GM13976 (cell line): ENCODE data around the gene VCX3B.
"Not testable (repeated sequence)": the region's sequence is repeated elsewhere in the genome, so short reads cannot be mapped to it uniquely, and the experiment has no call there.

Source experiments
- DNase-seq: peaks from one replicate; pipeline ENCODE4 v3.0.0; 2012; ENCODE audit warnings: low spot score
- in situ Hi-C: fragments of 300-500 bp; cut with MboI; formaldehyde crosslinking; loops from one replicate; pipeline ENCODE4 v1.12.0; 2022; ENCODE audit warnings: low sequenced_read_pairs, mixed read lengths, inconsistent platforms; ENCODE audit not compliant: unreplicated experiment
- TF ChIP-seq, protein P1 (sequence below): IDR thresholded peaks from 2 replicates; pipeline ENCODE4 v1.5.1; 2012; ENCODE audit warnings: borderline replicate concordance, mild to moderate bottlenecking; ENCODE audit not compliant: insufficient read depth; ENCODE audit errors: extremely low read depth, missing control alignments, control extremely low read depth

The VCX3B gene

DNA sequence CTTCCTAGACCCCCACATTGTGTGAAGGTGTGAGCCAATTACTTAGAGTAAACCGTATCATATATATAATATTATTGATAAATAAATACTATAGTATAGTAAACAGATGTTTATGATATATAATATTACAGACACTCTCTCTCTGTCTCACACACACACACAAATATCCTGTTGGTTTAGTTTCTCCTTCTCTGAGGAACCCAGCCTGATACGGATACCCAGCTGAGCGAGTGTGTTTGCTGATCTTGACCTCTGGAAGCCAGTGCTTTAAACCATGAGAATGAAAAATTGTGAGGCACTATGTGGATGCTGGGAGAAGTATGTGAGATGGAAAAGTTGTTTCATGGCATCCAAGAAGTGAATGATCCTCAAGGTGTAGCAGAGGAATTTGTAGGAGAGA lies at the start of gene VCX3B:
TSS of gene VCX3B (plus strand) at position 301 of the 400 bp plus-strand sequence. CDS start 621 bp downstream, outside the sequence.
- in situ Hi-C loops, DNase-seq: not testable (repeated sequence)

DNA sequence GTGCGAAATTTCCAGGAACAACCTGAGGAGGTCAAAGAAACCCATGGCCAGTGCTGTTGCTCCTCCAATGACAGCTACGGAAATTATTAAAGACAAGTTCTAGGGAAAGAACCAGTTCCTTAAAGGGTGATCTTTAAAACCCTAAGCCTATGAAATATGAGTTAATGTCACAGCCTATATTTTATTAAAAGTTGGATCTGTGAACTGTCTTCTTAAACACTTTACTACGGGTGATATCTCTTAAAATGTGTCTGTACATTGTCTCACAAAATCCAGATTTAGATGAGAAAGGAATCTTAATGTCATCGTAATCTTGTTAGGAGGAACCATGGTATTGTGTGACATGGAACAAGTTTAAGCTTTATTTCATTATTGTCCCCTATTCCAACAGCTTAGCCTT lies 46.3 kb upstream of the VCX3B start:
- in situ Hi-C loops: no loop called here
- TF ChIP-seq, protein P1, sequence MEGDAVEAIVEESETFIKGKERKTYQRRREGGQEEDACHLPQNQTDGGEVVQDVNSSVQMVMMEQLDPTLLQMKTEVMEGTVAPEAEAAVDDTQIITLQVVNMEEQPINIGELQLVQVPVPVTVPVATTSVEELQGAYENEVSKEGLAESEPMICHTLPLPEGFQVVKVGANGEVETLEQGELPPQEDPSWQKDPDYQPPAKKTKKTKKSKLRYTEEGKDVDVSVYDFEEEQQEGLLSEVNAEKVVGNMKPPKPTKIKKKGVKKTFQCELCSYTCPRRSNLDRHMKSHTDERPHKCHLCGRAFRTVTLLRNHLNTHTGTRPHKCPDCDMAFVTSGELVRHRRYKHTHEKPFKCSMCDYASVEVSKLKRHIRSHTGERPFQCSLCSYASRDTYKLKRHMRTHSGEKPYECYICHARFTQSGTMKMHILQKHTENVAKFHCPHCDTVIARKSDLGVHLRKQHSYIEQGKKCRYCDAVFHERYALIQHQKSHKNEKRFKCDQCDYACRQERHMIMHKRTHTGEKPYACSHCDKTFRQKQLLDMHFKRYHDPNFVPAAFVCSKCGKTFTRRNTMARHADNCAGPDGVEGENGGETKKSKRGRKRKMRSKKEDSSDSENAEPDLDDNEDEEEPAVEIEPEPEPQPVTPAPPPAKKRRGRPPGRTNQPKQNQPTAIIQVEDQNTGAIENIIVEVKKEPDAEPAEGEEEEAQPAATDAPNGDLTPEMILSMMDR: no peak
- no peak for DNase-seq

DNA sequence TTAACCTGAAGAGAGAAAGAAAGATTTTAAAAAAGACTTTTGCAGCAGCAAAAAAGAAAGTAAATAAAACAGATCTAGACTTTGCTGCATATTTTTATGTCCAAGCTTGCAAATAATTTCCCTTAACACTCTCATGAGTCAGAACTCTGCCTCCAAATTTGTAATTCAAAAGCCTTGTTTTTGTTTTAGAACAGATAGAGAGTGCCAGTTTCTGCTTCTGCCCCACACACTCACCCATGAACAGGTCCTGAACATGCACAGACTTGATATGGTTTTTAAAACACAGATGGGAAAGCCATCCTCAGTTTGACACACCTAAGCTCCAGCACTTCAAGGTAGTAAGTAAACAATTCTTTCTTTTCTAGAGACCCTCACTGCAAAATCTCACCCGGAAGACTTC lies 39.7 kb upstream of the VCX3B start:
- in situ Hi-C loops: no loop called here
- TF ChIP-seq, protein P1: no peak
- DNase-seq: no peak

DNA sequence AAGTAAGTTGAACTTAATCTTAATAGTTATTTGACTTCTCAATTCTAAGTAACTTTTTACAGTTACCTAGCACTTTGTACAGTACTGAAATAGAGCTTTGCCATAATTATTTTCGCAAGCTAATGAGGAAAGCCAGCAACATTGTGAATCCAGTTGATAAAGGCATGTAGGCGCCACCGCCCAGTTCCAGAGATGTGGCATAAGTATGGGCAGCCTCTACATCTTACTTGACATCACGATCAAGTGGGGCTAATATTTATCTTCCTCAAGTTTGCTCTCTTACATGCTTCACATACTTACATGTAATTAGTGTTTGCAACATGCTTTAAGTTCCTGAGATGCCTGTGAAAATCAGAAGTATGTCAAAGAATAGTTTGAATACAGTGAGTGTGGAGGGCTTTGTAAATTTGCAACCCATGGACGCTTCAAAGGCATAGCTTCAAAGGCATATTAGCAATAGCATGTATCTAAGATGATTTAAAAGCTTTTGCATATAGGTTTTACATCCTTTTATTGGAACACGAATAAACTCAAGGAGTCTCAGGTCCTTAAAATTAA lies 34.9 kb upstream of the VCX3B start:
- no peak for DNase-seq
- in situ Hi-C loops: no loop called here
- TF ChIP-seq, protein P1: no peak

DNA sequence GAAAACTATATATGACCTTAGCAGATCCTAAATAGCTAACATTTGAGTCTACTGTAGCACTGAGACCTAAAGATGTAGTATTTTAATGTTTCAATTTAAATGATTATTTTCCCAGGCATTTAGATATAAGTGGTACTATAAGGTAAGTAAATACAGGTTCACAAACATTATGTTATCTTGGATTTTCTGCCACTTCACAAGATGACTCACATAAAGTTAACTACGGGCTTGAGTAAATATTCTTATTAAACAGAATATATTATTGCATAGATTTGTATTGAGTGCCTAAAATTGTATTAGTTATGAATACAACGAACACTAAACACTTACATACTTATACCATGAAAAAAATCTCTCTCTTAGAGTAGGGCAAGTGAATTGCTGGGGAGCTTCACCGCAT lies 34.2 kb upstream of the VCX3B start:
- in situ Hi-C loops: no loop called here
- no peak for DNase-seq
- TF ChIP-seq, protein P1: no peak

DNA sequence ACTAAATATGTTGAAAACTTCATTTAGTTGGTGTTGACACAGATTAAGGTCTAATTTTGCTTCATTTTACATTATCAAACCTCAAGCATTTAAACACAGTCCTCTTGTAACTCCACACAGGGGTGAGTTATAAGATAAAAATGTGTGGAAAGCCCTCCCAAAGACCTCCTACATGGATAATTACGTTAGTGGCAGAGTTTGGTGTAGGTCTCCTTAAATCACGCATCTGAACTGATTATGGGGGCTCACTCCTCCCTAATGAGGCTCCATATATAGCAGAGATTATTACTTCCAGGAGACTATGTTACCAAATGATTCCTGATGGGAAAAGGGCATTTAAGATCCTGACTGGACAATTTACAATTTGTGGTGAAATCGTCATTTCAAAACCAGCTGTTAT lies 32.2 kb upstream of the VCX3B start:
- TF ChIP-seq, protein P1: no peak
- no peak for DNase-seq
- in situ Hi-C loops: no loop called here

DNA sequence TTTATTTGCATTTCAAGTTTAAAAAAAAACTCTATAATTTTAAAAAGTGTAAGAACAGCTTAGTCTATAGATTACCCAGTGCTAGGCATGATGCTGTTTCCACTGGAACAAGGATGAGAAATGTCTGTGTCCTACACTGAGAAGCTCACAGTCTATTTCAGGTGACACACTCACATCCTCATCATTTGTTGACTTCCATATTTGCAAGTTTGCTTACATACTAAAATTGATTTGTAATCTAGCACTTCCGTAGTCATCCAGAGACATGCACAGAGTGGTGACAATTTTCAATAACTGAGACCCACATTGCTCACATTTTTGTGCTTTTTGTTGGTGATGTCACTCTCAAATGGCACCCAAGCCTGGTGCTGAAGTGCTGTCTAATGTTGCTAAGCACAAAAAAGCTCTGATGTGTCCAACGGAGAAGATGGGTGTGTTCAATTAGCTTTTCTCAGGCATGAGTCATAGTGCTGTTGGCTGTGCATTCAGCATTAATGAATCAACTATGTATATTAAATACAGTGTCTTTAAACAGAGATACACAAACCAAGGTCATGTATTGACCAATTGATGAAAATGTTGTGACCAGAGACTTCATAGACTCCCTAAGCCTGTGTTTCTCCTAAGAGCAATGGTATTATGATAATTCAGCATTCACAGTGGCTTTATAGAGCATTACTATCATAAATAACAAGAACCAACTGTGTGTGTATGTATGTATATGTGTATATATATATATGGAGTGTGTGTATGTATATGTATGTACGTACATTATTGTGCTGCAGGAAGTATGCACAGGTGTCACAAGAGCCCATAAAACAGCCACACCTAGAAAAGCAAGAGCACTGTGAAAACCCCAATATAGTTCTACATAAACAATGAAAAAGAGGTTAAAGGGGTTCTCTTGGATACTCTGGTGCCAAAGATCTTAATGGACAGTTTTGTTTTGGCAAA lies 31.2 kb upstream of the VCX3B start:
- in situ Hi-C loops: no loop called here
- no peak for DNase-seq
- TF ChIP-seq, protein P1: no peak
